ENCODE results near the gene CNP. TPM values are rescaled to one million over a fixed set of nuclear protein-coding genes. Genes with fewer than 3 reads are reported as not detected.

Gene CNP
- total and polyA plus RNA-seq, 2 donors (not counting 1 experiment from before 2014, with no cell fraction given) = 19.0 to 45.2 TPM

- no peaks in the 10 kb centered on the region for H3K9me3 Mint-ChIP-seq (ENCODE audit: insufficient read depth)
- H3K27me3 Mint-ChIP-seq = no peaks in the 10 kb centered on the region
- Histone ChIP-seq H3K27me3 (replicated peaks in 1 of 4; ENCODE audit: control extremely low read depth in 1 of 4, control insufficient read depth in 3 of 4, insufficient read depth in 4 of 4, low read length in 3 of 4) (no peaks in the 10 kb centered on the region), H3K27ac (ENCODE audit: low read length in 2 of 2) (no peak overlapping the region), H3K4me1 (ENCODE audit: control insufficient read depth in 2 of 2, insufficient read depth in 2 of 2, low read length in 2 of 2) (peaks cover 15 to 21% of the 10 kb centered on the region in 2 donors), H3K4me3 (ENCODE audit: control extremely low read depth in 1 of 5, extremely low read depth in 1 of 5, insufficient read depth in 1 of 5, low read depth in 2 of 5, low read length in 4 of 5) (peak overlapping the region; percentile 44 to 99 (median 98)), H4K20me1 (ENCODE audit: control insufficient read depth, insufficient read depth, low read length, poor library complexity, severe bottlenecking) (peaks cover 32% of the 10 kb centered on the region), H3K4me2 (replicated peaks; ENCODE audit: low read depth, low read length, poor library complexity, severe bottlenecking) (peak overlapping the region; percentile 98), H2AFZ (ENCODE audit: insufficient read depth, low read depth, low read length, poor library complexity, severe bottlenecking) (peak overlapping the region; percentile 100), H3K9ac (ENCODE audit: low read length) (peak overlapping the region; percentile 98), H3K79me2 (ENCODE audit: control insufficient read depth, insufficient read depth, low read length) (peaks cover 49% of the 10 kb centered on the region), H3K36me3 (replicated peaks in 1 of 2; ENCODE audit: control extremely low read depth in 1 of 2, control insufficient read depth in 1 of 2, extremely low read depth in 1 of 2, insufficient read depth in 2 of 2, low read length in 1 of 2) (no peaks in the 10 kb centered on the region), H3K9me3 (ENCODE audit: control extremely low read depth in 1 of 3, control insufficient read depth in 2 of 3, insufficient read depth in 1 of 3, low read length in 2 of 3) (no peaks in the 10 kb centered on the region)
- ChIA-PET POLR2A (interaction anchor here (0.6 to 1.5 kb wide), 2 partner anchors 11 to 612 kb away, joined by 3 to 16 read pairs; partner anchors contain the start of gene ODAD4), CTCF (interaction anchor here (0.6 to 1.5 kb wide), 5 partner anchors 11 to 329 kb away, joined by 3 to 6 read pairs (median 4); partner anchors contain the start of genes ODAD4 and P3H4)
- peak overlapping the region; percentile 91 for H3K4me3 Mint-ChIP-seq
- DNase-seq = no peak
- TF ChIP-seq CTCF (IDR thresholded peaks at IDR 0.05) = no peak
- TF ChIP-seq EZH2 (IDR thresholded peaks at IDR 0.05; ENCODE audit: borderline replicate concordance, insufficient read depth, low read depth, low read length, poor library complexity, severe bottlenecking) = no peak
- peak overlapping the region; percentile 89 for H3K27ac Mint-ChIP-seq
- intact Hi-C loops (cut with micrococcal nuclease) = loop anchor here (1.0 to 5.0 kb wide), 4 partner anchors 11 to 132 kb away; partner anchors contain the start of genes CNP, DNAJC7, JUP and ODAD4
- peaks cover 35% of the 10 kb centered on the region for H3K4me1 Mint-ChIP-seq
- no peak for ATAC-seq (ENCODE audit: low read depth)
- 21% methylated on average over 33 of the region's 33 CpGs for WGBS (ENCODE audit: insufficient coverage)
Observed at GRCh38 chr17:41919165-41919817, 47.3 kb upstream of the CNP start.
